HEK293 (cell line): Measurements from ENCODE around the gene CADM1.

Source experiments
- ZNF560 ChIP-seq: fragments of 450-650 bp; formaldehyde crosslinking; IDR thresholded peaks from 2 replicates; pipeline ENCODE4 v1.5.1; 2017; ENCODE audit warnings: missing biosample characterization, missing genetic modification characterization, borderline replicate concordance
- TF ChIP-seq, protein P1 (sequence below): fragments of 450-650 bp; formaldehyde crosslinking; IDR thresholded peaks from 2 replicates; pipeline ENCODE4 v1.5.1; 2016; ENCODE audit warnings: missing biosample characterization, missing genetic modification characterization

DNA sequence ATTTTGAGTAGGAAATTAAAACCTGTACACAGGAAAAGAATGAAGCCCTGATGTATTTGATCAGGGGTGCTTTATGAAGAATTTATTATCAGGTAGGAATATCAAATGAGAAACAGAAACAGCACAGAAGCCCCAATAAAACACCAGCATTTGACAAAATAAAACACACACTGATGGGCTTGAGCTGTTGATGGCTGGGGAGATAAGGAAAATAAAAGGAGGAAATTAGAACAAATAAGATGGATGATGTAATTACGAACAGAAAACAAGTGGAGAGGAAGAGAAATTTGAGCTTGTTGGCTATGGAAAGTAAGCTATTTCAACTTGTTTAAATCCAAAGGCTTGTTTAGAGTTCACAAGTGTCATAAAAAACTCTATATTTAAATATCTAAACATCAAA, 213.7 kb downstream of the CADM1 start:
- TF ChIP-seq, protein P1, sequence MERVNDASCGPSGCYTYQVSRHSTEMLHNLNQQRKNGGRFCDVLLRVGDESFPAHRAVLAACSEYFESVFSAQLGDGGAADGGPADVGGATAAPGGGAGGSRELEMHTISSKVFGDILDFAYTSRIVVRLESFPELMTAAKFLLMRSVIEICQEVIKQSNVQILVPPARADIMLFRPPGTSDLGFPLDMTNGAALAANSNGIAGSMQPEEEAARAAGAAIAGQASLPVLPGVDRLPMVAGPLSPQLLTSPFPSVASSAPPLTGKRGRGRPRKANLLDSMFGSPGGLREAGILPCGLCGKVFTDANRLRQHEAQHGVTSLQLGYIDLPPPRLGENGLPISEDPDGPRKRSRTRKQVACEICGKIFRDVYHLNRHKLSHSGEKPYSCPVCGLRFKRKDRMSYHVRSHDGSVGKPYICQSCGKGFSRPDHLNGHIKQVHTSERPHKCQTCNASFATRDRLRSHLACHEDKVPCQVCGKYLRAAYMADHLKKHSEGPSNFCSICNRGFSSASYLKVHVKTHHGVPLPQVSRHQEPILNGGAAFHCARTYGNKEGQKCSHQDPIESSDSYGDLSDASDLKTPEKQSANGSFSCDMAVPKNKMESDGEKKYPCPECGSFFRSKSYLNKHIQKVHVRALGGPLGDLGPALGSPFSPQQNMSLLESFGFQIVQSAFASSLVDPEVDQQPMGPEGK, result no peak
- no peak for TF ChIP-seq ZNF560 (tag by site-specific recombination)
